Dedifferentiated amniotic fluid mesenchymal stem cell (primary cell): ENCODE results near the gene RBM38.

Experiments used
- DNase-seq: peaks from one replicate; pipeline ENCODE4 v3.0.0-alpha.2; 2016; ENCODE audit errors: extremely low spot score

The RBM38 gene

GRCh38 chr20:57403216-57403615 lies 12.0 kb downstream of the RBM38 start:
- DNase-seq = no peak

GRCh38 chr20:57404006-57404405 lies 12.8 kb downstream of the RBM38 start:
- DNase-seq = no peak

GRCh38 chr20:57404419-57405072 lies 13.3 kb downstream of the RBM38 start:
- no peak for DNase-seq

- DNase-seq = no peak
These were observed 14.2 kb downstream of the RBM38 start for GRCh38 chr20:57405236-57406016.

- DNase-seq = no peak
These were observed 16.4 kb downstream of the RBM38 start for GRCh38 chr20:57407541-57407956.

- DNase-seq = no peak
These were observed 16.9 kb downstream of the RBM38 start for GRCh38 chr20:57408131-57408530.

- DNase-seq = no peak
These were observed 17.5 kb downstream of the RBM38 start for GRCh38 chr20:57408536-57409233.

GRCh38 chr20:57409316-57409671 lies 18.1 kb downstream of the RBM38 start:
- no peak for DNase-seq

- DNase-seq = no peak
These were observed 18.6 kb downstream of the RBM38 start for GRCh38 chr20:57409672-57410397.

- no peak for DNase-seq
These were observed 19.3 kb downstream of the RBM38 start for GRCh38 chr20:57410398-57410920.

GRCh38 chr20:57410924-57411323 lies 19.7 kb downstream of the RBM38 start:
- DNase-seq = no peak

GRCh38 chr20:57411406-57412283 lies 20.4 kb downstream of the RBM38 start:
- no peak for DNase-seq

GRCh38 chr20:57412347-57413029 lies 21.3 kb downstream of the RBM38 start:
- DNase-seq = no peak

- no peak for DNase-seq
These were observed 22.8 kb downstream of the RBM38 start for GRCh38 chr20:57413986-57414385.

- DNase-seq = no peak
These were observed 23.8 kb downstream of the RBM38 start for GRCh38 chr20:57414867-57415592.

- DNase-seq = no peak
These were observed 24.6 kb downstream of the RBM38 start for GRCh38 chr20:57415771-57416170.

GRCh38 chr20:57416296-57417022 lies 25.3 kb downstream of the RBM38 start:
- DNase-seq = no peak

- DNase-seq = no peak
These were observed 26.0 kb downstream of the RBM38 start for GRCh38 chr20:57417051-57417689.
